ENCODE data around the gene ASPSCR1. TPM values are rescaled to one million over a fixed set of nuclear protein-coding genes. Genes with fewer than 3 reads are reported as not detected.
"Not testable (repeated sequence)": the region's sequence is repeated elsewhere in the genome, so short reads cannot be mapped to it uniquely, and the experiment has no call there.

ASPSCR1 gene
- total RNA-seq, 1 donor from 2014 or later = 13.1 TPM

DNA sequence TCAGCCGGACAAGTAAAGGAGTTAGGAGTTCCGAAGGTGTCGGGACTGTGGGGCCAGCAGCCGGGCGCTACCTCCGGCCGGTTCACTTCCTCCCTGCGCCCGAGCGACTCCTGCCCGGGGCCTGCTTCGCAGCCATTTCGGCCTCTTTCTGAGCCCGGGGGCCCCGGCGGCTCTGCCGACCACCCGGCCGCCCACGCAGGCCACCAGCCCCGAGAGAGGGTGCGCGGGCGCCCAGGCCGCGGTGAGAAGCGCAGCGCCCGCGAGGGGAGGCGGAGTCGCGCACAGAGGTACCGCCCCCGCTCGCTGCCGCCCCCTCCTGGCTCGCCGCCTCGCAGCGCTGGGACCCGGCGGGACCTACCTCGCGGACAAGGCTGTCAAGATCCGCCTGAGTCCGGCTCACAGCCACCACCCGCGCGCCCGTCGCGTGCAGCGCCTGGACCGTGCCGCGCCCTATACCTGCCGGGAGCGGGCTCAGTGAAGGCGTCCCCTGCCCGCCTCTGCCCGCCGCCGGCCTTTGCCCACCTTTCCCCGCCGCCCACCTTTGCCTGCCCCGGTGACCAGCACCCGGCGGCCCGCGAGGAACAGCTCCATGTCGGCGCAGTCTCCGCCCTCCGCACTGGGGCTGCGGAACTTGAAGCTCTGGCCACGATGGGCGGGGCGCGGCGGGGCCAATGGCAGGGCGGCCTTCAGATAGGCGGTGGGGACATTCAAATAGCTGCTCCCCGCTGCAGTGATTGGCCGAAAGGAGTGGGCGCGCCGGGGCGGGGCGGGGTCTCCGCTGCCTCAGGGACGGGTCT lies 59.9 kb downstream of the ASPSCR1 start, which contains the start of gene DCXR:
Gene DCXR, minus strand, starts transcription at position 606 of the 797 bp plus-strand sequence. Its CDS starts 15 bp downstream, at position 591.
- peaks cover 11% of the 10 kb centered on the region for H3K4me1 ChIP-seq
- Mint-ChIP-seq H3K36me3 (peaks cover 11% of the 10 kb centered on the region), H3K4me3 (peak within 1 kb of the TSS; percentile 87), H3K9me3 (peaks cover 9% of the 10 kb centered on the region), H3K4me1 (peaks cover 25% of the 10 kb centered on the region), H3K27ac (peak within 1 kb of the TSS; percentile 62), H3K27me3 (ENCODE audit: insufficient read depth, low read depth) (peaks cover 23% of the 10 kb centered on the region)
- peak; percentile 99 for DNase-seq (ENCODE audit: low spot score)
- peaks cover 27% of the 10 kb centered on the region for H4K20me1 ChIP-seq (ENCODE audit: low read depth)
- H3K36me3 ChIP-seq = no peaks in the 10 kb centered on the region
- H3K4me3 ChIP-seq = peak within 1 kb of the TSS; percentile 66
- H3K79me2 ChIP-seq (ENCODE audit: low read depth) = peaks cover 4% of the 10 kb centered on the region
- peak within 1 kb of the TSS; percentile 42 for H3K9ac ChIP-seq
- H3K9me3 ChIP-seq (ENCODE audit: low read depth) = no peaks in the 10 kb centered on the region
- peaks cover 27% of the 10 kb centered on the region for H3F3A ChIP-seq (ENCODE audit: low read depth)
- peaks cover 8% of the 10 kb centered on the region for H3K27me3 ChIP-seq
- peak within 1 kb of the TSS; percentile 86 for H3K27ac ChIP-seq
- TF ChIP-seq EZH2phosphoT487 (IDR thresholded peaks at IDR 0.05) = no peak
- TF ChIP-seq EZH2 (IDR thresholded peaks at IDR 0.05) = no peak
- TF ChIP-seq, protein P1, sequence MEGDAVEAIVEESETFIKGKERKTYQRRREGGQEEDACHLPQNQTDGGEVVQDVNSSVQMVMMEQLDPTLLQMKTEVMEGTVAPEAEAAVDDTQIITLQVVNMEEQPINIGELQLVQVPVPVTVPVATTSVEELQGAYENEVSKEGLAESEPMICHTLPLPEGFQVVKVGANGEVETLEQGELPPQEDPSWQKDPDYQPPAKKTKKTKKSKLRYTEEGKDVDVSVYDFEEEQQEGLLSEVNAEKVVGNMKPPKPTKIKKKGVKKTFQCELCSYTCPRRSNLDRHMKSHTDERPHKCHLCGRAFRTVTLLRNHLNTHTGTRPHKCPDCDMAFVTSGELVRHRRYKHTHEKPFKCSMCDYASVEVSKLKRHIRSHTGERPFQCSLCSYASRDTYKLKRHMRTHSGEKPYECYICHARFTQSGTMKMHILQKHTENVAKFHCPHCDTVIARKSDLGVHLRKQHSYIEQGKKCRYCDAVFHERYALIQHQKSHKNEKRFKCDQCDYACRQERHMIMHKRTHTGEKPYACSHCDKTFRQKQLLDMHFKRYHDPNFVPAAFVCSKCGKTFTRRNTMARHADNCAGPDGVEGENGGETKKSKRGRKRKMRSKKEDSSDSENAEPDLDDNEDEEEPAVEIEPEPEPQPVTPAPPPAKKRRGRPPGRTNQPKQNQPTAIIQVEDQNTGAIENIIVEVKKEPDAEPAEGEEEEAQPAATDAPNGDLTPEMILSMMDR (IDR thresholded peaks at IDR 0.05) = peak; percentile 80
- peak within 1 kb of the TSS; percentile 78 for H2AFZ ChIP-seq (replicated peaks)
- H3K4me2 ChIP-seq = peak within 1 kb of the TSS; percentile 91

DNA sequence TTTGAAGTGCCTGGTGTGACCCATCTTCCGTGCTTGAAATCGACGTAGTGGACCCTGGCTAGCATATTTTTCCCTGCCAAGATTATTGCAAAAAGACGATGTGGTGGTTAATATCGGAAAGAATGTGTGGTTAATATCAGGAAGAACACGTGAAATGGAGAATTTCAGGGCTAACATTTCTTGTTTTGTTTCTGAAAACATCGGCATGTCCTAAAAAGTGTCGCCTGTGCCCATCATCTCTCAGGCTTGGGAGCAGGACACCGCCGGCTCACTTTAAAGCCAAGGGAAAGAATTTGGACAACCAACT lies 60.4 kb downstream of the ASPSCR1 start:
- Mint-ChIP-seq H3K4me1 (peaks cover 29% of the 10 kb centered on the region), H3K36me3 (peaks cover 11% of the 10 kb centered on the region), H3K9me3 (peaks cover 9% of the 10 kb centered on the region), H3K27me3 (ENCODE audit: insufficient read depth, low read depth) (peaks cover 19% of the 10 kb centered on the region), H3K4me3 (peak overlapping the region; percentile 87), H3K27ac (peak overlapping the region; percentile 62)
- no peak overlapping the region for H3K9ac ChIP-seq
- H3K9me3 ChIP-seq (ENCODE audit: low read depth) = no peaks in the 10 kb centered on the region
- H3K79me2 ChIP-seq (ENCODE audit: low read depth) = peaks cover under 1% of the 10 kb centered on the region
- no peak for DNase-seq (ENCODE audit: low spot score)
- peak overlapping the region; percentile 53 for H3K4me2 ChIP-seq
- no peak overlapping the region for H3K27ac ChIP-seq
- no peaks in the 10 kb centered on the region for H3K36me3 ChIP-seq
- peak overlapping the region; percentile 66 for H3K4me3 ChIP-seq
- peaks cover 7% of the 10 kb centered on the region for H3K4me1 ChIP-seq
- TF ChIP-seq, protein P1 (IDR thresholded peaks at IDR 0.05) = no peak
- TF ChIP-seq EZH2 (IDR thresholded peaks at IDR 0.05) = no peak
- TF ChIP-seq EZH2phosphoT487 (IDR thresholded peaks at IDR 0.05) = no peak
- H4K20me1 ChIP-seq (ENCODE audit: low read depth) = peaks cover 22% of the 10 kb centered on the region
- peaks cover 3% of the 10 kb centered on the region for H3K27me3 ChIP-seq
- H2AFZ ChIP-seq (replicated peaks) = peak overlapping the region; percentile 68
- peaks cover 27% of the 10 kb centered on the region for H3F3A ChIP-seq (ENCODE audit: low read depth)

DNA sequence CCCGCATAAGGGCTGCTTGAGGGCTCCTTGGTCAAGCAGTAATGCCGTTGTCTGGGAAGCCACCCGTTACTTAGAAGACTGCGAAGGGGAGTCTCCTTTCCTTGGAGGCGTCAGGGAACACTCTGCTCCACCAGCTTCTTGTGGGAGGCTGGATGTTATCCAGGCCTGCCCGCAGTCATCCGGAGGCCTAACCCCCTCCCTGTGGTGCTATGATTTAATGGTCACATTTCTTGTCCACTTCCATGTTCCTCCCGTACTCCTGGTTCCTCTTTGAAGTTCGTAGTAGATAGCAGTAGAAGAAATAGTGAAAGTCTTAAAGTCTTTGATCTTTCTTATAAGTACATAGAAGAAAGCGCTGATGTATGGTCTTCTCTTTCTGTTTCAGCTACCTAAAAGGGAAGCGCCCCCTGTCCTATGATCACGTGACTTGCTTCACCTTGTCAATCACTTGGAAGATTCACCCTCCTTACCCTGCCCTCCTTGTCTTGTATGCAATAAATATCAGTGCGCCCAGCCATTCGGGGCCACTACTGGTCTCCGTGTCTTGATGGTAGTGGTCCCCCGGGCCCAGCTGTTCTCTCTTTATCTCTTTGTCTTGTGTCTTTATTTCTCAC lies 61.5 kb downstream of the ASPSCR1 start:
- not testable (repeated sequence) for H3K27ac ChIP-seq; H3K4me1 ChIP-seq; DNase-seq (ENCODE audit: low spot score); H3K27ac Mint-ChIP-seq; H3K4me2 ChIP-seq; H3K9me3 ChIP-seq (ENCODE audit: low read depth); H2AFZ ChIP-seq (replicated peaks); H3K4me3 ChIP-seq; H3K9me3 Mint-ChIP-seq; H3K79me2 ChIP-seq (ENCODE audit: low read depth); H3K9ac ChIP-seq; H3K36me3 ChIP-seq; H3K27me3 ChIP-seq
- Histone ChIP-seq H4K20me1 (ENCODE audit: low read depth) (peaks cover 13% of the 10 kb centered on the region), H3F3A (ENCODE audit: low read depth) (peaks cover 27% of the 10 kb centered on the region)
- Mint-ChIP-seq H3K27me3 (ENCODE audit: insufficient read depth, low read depth) (peaks cover 16% of the 10 kb centered on the region), H3K4me3 (peak overlapping the region; percentile 33), H3K4me1 (peaks cover 32% of the 10 kb centered on the region), H3K36me3 (peaks cover 11% of the 10 kb centered on the region)
